WTC11 (cell line): Measurements from ENCODE around the gene LMCD1. TPM values are rescaled to one million over a fixed set of nuclear protein-coding genes. Genes with fewer than 3 reads are reported as not detected.

Source experiments
- ATAC-seq: fragments of 200-7000 bp; cut with Tn5 transposase; 2 replicates; pipeline ENCODE4 v1.10.0; 2021; ENCODE audit warnings: mild to moderate bottlenecking, moderate library complexity
- CTCF ChIA-PET: fragments of 300-600 bp; sonication (Branson Sonifier 250); formaldehyde crosslinking; loops from one replicate; lab custom pipeline; 2021; ENCODE audit warnings: antibody characterized with exemption; lab: Charles Lee
- POLR2A ChIA-PET: fragments of 350-600 bp; sonication (Branson Sonifier 250); formaldehyde crosslinking; loops from one replicate; lab custom pipeline; 2021; ENCODE audit warnings: antibody characterized with exemption; lab: Charles Lee
- DNase-seq: peaks from one replicate; pipeline ENCODE4 v3.0.0; 2021; ENCODE audit warnings: low spot score
- H3K27ac Mint-ChIP-seq: 2 replicates; pipeline ENCODE4 v1.8.0; 2021; ENCODE audit warnings: mixed read lengths
- H3K27me3 Mint-ChIP-seq: 2 replicates; pipeline ENCODE4 v1.8.0; 2021; ENCODE audit warnings: low read depth, mild to moderate bottlenecking, moderate library complexity, mixed read lengths
- H3K36me3 Mint-ChIP-seq: 2 replicates; pipeline ENCODE4 v1.8.0; 2021; ENCODE audit warnings: mixed read lengths
- H3K4me1 Mint-ChIP-seq: 2 replicates; pipeline ENCODE4 v1.8.0; 2022; ENCODE audit warnings: mixed read lengths
- H3K4me3 Mint-ChIP-seq: 2 replicates; pipeline ENCODE4 v1.8.0; 2021; ENCODE audit warnings: mild to moderate bottlenecking, moderate library complexity, mixed read lengths
- H3K9me3 Mint-ChIP-seq: 2 replicates; pipeline ENCODE4 v1.8.0; 2021; ENCODE audit warnings: mixed read lengths
- FOXP1 ChIP-seq: sonication (generic); formaldehyde crosslinking; IDR thresholded peaks from 2 replicates; pipeline ENCODE4 v1.8.0; 2022; ENCODE audit warnings: missing genetic modification reagents, mild to moderate bottlenecking, moderate library complexity, borderline replicate concordance
- GABPB1 ChIP-seq: sonication (generic); formaldehyde crosslinking; IDR thresholded peaks from 2 replicates; pipeline ENCODE4 v1.8.1; 2023; ENCODE audit warnings: mild to moderate bottlenecking, missing genetic modification reagents
- HMGXB4 ChIP-seq: sonication (generic); formaldehyde crosslinking; IDR thresholded peaks from 2 replicates; pipeline ENCODE4 v1.8.1; 2023; ENCODE audit warnings: mild to moderate bottlenecking, moderate library complexity, missing genetic modification reagents
- MYBL2 ChIP-seq: sonication (generic); formaldehyde crosslinking; IDR thresholded peaks from 2 replicates; pipeline ENCODE4 v1.8.1; 2023; ENCODE audit warnings: mild to moderate bottlenecking, moderate library complexity, missing genetic modification reagents
- SMAD3 ChIP-seq: sonication (generic); formaldehyde crosslinking; IDR thresholded peaks from 2 replicates; pipeline ENCODE4 v1.8.0; 2022; ENCODE audit warnings: missing genetic modification reagents, mild to moderate bottlenecking, borderline replicate concordance
- SP1 ChIP-seq: sonication (generic); formaldehyde crosslinking; conservative IDR thresholded peaks from 2 replicates; pipeline ENCODE4 v1.8.1; 2022; ENCODE audit warnings: missing genetic modification reagents
- TEAD1 ChIP-seq: sonication (generic); formaldehyde crosslinking; IDR thresholded peaks from 2 replicates; pipeline ENCODE4 v1.8.0; 2022; ENCODE audit warnings: mild to moderate bottlenecking, missing genetic modification reagents
- ZBTB21 ChIP-seq: sonication (generic); formaldehyde crosslinking; IDR thresholded peaks from 2 replicates; pipeline ENCODE4 v1.8.1; 2023; ENCODE audit warnings: mild to moderate bottlenecking, missing genetic modification reagents, borderline replicate concordance
- ZBTB43 ChIP-seq: sonication (generic); formaldehyde crosslinking; IDR thresholded peaks from 2 replicates; pipeline ENCODE4 v1.8.1; 2023; ENCODE audit warnings: mild to moderate bottlenecking, missing genetic modification reagents
- ZNF532 ChIP-seq: fragments of 250-450 bp; sonication (Bioruptor Pico); IDR thresholded peaks from 2 replicates; pipeline ENCODE4 v1.9.0; 2021; ENCODE audit warnings: mild to moderate bottlenecking, borderline replicate concordance
- total RNA-seq: library from RNA; stranded (reverse); gene quantifications from 3 replicates; pipeline ENCODE4 v1.2.3, GENCODE V29; 2021
- TF ChIP-seq, protein P1 (sequence below): fragments of 250-450 bp; sonication (Bioruptor Pico); IDR thresholded peaks from 2 replicates; pipeline ENCODE4 v1.9.0; 2021; ENCODE audit warnings: mild to moderate bottlenecking
- TF ChIP-seq, protein P2 (sequence below): sonication (generic); formaldehyde crosslinking; IDR thresholded peaks from 2 replicates; pipeline ENCODE4 v1.8.1; 2022; ENCODE audit warnings: low read depth, mild to moderate bottlenecking, moderate library complexity, missing genetic modification reagents, borderline replicate concordance
- TF ChIP-seq, protein P3 (sequence below): sonication (generic); formaldehyde crosslinking; IDR thresholded peaks from 2 replicates; pipeline ENCODE4 v1.8.1; 2022; ENCODE audit warnings: missing genetic modification reagents, borderline replicate concordance
- TF ChIP-seq, protein P4 (sequence below): sonication (generic); formaldehyde crosslinking; IDR thresholded peaks from 2 replicates; pipeline ENCODE4 v1.8.0; 2023; ENCODE audit warnings: mild to moderate bottlenecking, missing genetic modification reagents

LMCD1 gene
- total RNA-seq, 1 experiment from 2014 or later: 12.5 TPM

GRCh38 chr3:8453153-8453552, 48.5 kb upstream of the LMCD1 start:
- CTCF ChIA-PET: no interaction called here
- ATAC-seq: no peak
- TF ChIP-seq GABPB1: no peak
- TF ChIP-seq SP1 (CRISPR knock-in tag): no peak
- Mint-ChIP-seq H3K9me3 (peaks cover 7% of the 10 kb centered on the region), H3K4me3 (no peak overlapping the region), H3K27ac (no peak overlapping the region), H3K4me1 (peaks cover 10% of the 10 kb centered on the region), H3K36me3 (no peaks in the 10 kb centered on the region), H3K27me3 (no peaks in the 10 kb centered on the region; the same call in 1 of the 2 replicates)
- POLR2A ChIA-PET: no interaction called here
- no peak for DNase-seq

- Mint-ChIP-seq H3K4me1 (peaks cover 10% of the 10 kb centered on the region), H3K4me3 (no peak overlapping the region), H3K9me3 (no peaks in the 10 kb centered on the region)
- ChIA-PET CTCF (interaction anchor here (1.0 kb wide), 1 partner anchor 14 kb away, joined by 5 read pairs; no protein-coding TSS in a partner anchor), POLR2A (no interaction called here)
- no peak for DNase-seq
- no peak for ATAC-seq
- no peak for TF ChIP-seq ZBTB21
- TF ChIP-seq ZNF532: no peak
- TF ChIP-seq GABPB1: no peak
- TF ChIP-seq ZBTB43: no peak
- TF ChIP-seq SMAD3 (CRISPR knock-in tag): no peak
- TF ChIP-seq, protein P1, sequence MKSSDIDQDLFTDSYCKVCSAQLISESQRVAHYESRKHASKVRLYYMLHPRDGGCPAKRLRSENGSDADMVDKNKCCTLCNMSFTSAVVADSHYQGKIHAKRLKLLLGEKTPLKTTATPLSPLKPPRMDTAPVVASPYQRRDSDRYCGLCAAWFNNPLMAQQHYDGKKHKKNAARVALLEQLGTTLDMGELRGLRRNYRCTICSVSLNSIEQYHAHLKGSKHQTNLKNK (CRISPR knock-in tag): no peak
- TF ChIP-seq, protein P2, sequence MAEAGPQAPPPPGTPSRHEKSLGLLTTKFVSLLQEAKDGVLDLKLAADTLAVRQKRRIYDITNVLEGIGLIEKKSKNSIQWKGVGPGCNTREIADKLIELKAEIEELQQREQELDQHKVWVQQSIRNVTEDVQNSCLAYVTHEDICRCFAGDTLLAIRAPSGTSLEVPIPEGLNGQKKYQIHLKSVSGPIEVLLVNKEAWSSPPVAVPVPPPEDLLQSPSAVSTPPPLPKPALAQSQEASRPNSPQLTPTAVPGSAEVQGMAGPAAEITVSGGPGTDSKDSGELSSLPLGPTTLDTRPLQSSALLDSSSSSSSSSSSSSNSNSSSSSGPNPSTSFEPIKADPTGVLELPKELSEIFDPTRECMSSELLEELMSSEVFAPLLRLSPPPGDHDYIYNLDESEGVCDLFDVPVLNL (CRISPR knock-in tag): no peak
- TF ChIP-seq, protein P3, sequence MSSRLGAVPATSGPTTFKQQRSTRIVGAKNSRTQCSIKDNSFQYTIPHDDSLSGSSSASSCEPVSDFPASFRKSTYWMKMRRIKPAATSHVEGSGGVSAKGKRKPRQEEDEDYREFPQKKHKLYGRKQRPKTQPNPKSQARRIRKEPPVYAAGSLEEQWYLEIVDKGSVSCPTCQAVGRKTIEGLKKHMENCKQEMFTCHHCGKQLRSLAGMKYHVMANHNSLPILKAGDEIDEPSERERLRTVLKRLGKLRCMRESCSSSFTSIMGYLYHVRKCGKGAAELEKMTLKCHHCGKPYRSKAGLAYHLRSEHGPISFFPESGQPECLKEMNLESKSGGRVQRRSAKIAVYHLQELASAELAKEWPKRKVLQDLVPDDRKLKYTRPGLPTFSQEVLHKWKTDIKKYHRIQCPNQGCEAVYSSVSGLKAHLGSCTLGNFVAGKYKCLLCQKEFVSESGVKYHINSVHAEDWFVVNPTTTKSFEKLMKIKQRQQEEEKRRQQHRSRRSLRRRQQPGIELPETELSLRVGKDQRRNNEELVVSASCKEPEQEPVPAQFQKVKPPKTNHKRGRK: no peak
- TF ChIP-seq MYBL2 (CRISPR knock-in tag): no peak
- no peak for TF ChIP-seq TEAD1
- TF ChIP-seq, all 79 proteins: peak for 0
- no peak overlapping the region; the same call in 1 of the 2 replicates for H3K27ac Mint-ChIP-seq
- H3K36me3 Mint-ChIP-seq: no peaks in the 10 kb centered on the region
- H3K27me3 Mint-ChIP-seq: no peaks in the 10 kb centered on the region; the same call in 1 of the 2 replicates
Measured at GRCh38 chr3:8455526-8456411, 45.9 kb upstream of the LMCD1 start.

GRCh38 chr3:8456412-8456811, 45.2 kb upstream of the LMCD1 start:
- H3K27ac Mint-ChIP-seq: no peak overlapping the region
- ATAC-seq (peak; percentile 60; the same call in 1 of the 2 replicates), DNase-seq (no peak)
- ChIA-PET CTCF (interaction anchor here (1.0 to 1.8 kb wide), 2 partner anchors 14 to 151 kb away, joined by 5 to 6 read pairs; no protein-coding TSS in a partner anchor), POLR2A (no interaction called here)
- H3K27me3 Mint-ChIP-seq: no peaks in the 10 kb centered on the region; the same call in 1 of the 2 replicates
- no peaks in the 10 kb centered on the region for H3K9me3 Mint-ChIP-seq
- H3K4me3 Mint-ChIP-seq: no peak overlapping the region
- no peaks in the 10 kb centered on the region for H3K36me3 Mint-ChIP-seq
- peaks cover 10% of the 10 kb centered on the region for H3K4me1 Mint-ChIP-seq
- TF ChIP-seq HMGXB4 (CRISPR knock-in tag): no peak
- no peak for TF ChIP-seq FOXP1 (CRISPR knock-in tag)
- TF ChIP-seq, protein P4, sequence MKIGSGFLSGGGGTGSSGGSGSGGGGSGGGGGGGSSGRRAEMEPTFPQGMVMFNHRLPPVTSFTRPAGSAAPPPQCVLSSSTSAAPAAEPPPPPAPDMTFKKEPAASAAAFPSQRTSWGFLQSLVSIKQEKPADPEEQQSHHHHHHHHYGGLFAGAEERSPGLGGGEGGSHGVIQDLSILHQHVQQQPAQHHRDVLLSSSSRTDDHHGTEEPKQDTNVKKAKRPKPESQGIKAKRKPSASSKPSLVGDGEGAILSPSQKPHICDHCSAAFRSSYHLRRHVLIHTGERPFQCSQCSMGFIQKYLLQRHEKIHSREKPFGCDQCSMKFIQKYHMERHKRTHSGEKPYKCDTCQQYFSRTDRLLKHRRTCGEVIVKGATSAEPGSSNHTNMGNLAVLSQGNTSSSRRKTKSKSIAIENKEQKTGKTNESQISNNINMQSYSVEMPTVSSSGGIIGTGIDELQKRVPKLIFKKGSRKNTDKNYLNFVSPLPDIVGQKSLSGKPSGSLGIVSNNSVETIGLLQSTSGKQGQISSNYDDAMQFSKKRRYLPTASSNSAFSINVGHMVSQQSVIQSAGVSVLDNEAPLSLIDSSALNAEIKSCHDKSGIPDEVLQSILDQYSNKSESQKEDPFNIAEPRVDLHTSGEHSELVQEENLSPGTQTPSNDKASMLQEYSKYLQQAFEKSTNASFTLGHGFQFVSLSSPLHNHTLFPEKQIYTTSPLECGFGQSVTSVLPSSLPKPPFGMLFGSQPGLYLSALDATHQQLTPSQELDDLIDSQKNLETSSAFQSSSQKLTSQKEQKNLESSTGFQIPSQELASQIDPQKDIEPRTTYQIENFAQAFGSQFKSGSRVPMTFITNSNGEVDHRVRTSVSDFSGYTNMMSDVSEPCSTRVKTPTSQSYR (CRISPR knock-in tag): no peak
